NCI-H1417 (cell line): ENCODE data around the gene CDR2L.
"Not testable (repeated sequence)": the region's sequence is repeated elsewhere in the genome, so short reads cannot be mapped to it uniquely, and the experiment has no call there.

Experiments
- DNase-seq, 3 experiments: peaks; one replicate each; lab custom pipeline; 2025; lab: John Stamatoyannopoulos, UW

Gene CDR2L

DNA sequence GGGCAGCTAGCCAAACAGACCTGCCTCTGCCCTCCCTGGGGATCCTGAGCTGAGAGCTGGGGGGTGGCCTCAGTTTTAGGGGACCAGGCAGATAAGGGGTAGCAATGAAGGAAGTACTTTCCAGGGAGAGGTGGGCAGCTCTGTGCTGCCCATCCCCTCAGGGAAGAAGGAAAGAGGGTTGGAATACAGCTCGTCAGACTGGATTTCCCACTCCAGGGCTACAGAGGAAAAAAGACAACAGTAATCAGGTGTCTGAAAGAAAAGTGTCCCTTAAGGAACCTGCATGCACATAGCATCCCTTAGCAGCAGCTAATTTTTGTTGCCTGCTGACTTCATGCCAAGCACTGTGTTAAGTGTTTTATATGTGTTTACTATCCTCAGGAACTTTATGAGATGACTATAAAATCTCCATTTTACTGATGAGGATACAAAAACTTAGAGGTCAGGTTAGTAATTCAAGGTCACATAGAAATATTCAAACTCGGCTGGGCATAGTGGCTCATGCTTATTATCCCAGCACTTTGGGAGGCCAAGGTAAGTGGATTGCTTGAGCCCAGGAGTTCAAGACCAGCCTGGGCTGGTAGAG lies 21.8 kb downstream of the CDR2L start:
- DNase-seq, result peak in 1 of 3 experiments; percentile 3

DNA sequence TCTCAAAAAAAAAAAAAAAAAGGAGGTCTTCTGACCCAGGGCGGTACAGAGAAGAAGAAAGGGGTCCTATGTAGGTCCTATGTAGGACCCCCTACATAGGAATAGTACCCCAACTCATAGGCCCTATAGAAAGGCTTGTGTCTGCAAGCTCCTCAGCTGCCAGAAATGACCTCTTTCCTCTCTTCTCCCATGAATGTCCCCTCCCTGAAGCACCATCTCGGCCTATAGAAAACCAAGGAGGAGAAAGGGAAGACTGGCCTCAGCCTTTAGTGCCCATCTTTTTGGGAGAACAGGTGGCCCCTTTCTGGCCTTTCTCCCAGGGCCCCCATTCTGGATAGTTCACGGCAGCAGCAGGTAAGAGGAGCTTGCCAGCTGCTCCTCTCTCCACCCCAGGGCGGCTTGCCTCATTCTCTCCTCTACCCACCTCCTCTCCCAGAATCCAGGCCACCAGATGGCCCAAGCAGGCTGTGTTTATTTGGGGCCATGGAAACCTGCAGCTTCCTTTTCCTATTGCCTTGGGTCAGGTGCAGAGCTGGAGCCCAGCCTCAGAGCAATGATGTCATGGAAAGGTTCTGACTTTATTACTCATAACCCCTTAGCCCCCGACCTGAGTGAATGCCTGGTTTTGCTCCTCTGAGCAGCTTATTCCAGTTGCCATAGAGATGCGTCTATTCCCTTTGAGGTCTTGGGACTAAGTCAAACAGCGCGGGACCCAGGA lies 23.4 kb downstream of the CDR2L start:
- peak in 2 of 3 experiments; percentile 46 to 66 for DNase-seq

DNA sequence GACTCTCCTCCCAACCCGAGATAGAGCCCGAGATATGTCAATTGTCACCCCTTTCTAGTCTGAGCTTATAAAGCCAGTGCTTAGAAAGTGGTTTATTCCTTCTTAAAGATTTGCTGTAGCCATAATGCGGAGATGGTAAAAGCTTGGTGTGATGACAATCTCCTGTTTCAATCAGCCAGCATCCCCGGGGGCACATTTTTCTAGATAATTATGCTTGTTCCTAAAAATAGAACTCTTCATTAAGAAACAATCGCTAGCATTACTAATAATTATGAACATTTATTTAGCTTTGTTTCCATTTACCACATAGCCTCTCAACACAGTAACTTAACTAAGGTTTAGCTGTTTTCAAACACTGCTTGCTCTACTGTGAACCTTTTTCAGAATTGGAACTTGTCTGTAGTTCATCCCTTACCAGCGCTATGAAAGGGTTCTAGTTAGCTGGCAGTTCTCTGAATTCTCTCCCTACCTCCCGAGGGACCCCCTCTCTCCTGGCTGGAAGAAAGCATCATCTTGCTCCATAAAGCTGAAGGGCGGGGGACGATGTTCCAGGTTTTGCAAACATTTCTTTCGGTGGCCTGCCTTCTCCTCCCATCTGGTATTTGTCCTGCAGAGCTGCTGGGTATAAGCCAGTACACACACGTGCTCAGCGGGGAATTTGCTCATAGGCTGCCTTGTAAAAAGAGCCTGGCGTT lies 24.1 kb downstream of the CDR2L start:
- DNase-seq, result peak in 2 of 3 experiments; percentile 51 to 60

DNA sequence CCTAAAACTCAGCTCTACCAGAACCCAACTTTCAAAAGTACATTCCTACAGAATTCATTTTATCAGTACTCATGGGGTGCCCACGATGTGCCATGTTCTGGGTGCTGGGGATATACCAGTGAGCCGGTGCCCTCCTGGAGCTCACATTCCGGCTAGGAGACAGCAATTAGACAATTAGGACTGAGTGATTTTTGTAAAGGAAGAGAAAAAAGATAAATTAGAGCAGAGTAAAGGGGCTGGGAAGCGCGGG lies 24.6 kb downstream of the CDR2L start:
- DNase-seq, result no peak

DNA sequence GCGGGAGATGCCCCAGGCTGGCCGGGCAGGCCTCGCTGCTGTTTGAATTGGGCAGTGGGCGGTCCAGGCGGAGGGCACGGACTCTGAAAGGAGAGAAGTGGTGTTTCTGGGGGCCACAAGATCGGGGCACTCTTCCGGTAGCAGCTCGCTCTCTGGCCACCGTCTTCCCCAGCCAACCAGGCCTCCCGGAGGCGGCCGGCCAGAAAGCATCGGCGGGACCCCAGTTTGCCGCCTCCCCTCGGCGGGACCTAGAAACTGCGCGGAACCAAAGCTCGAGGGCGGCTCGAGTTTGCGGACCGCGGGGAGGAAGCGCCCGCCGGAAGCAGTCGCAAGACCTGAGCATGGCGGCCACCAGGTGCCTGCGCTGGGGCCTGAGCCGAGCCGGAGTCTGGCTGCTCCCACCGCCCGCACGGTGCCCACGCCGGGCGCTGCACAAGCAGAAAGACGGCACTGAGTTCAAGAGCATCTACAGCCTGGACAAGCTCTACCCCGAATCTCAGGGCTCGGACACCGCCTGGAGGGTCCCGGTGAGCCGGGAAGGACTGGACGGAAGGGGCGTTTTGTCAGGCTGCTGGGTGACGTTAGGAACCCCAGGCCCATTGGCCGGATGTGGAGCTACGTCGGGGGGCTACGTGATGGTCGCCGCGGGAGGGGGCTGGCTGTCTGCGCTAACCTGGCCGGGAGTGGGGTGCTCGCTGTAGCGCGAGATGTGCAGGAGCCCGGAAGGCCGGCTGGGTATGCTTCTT lies 25.1 kb downstream of the CDR2L start, which contains the start of gene MRPL58:
MRPL58 (plus strand) TSS at position 325 of the 746 bp plus-strand sequence; CDS start at position 342, 17 bp downstream.
- DNase-seq, result peak; percentile 77 to 88 (median 86)

DNA sequence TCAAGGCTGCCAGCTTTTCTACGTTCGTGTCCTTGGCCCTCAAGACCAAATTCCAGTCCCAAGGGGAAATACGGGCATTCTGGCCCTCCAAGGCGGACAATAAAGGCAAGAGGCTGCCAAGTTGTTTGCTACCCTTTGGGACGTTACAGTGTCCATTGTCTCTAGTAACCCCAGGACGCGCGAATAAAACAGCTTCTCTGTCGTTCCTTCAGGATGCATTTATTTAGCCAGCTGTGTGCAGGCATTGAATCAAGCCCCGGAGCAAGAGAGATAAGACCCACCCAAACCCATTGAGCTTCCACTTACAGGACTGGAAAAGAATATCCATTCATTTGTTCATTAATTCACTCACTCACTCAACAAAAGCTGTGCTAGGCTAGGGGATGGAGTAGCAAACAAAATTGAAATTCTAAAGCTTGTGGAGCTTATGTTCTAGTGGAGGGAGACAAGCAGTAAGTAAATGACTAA lies 25.7 kb downstream of the CDR2L start:
- DNase-seq, result no peak

DNA sequence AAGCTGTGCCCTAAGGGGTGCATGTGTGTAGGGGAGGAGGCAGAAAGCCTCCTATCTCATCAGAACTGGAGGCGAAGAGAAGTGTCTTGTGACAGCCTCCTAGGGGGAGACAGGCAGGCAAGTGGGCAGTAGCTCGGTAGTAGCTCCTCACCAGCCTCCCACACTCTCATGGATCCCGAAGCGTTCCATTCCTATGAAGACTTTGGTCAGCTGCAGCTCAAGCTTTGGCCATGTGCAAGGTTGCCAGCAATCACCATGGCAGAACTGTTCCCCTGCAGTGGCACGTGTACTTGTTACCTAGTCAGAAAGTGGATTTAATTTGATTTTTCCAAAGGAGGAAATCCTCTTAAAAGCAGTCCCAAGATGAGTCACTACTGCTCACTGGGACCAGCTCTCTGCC lies 31.7 kb downstream of the CDR2L start:
- no peak for DNase-seq

DNA sequence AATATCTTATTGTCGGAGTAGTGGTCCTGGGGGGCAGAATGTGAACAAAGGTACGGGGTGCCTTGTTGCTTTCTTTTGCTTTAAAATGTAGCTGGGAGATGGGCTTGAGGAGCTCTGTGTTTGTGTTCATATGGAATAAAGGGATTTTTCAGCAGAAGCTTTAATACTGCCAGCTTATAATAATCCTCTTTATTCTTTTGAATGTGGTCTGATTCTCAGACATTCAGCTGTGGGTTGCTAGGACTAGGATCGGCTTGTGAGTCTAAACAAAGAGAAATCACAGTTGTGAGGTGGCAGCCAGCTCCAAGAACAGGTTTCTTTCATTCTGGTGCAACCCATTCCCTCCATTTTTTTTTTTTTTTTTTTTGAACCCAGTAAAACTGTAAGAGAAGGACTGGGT lies 32.3 kb downstream of the CDR2L start:
- no peak for DNase-seq

DNA sequence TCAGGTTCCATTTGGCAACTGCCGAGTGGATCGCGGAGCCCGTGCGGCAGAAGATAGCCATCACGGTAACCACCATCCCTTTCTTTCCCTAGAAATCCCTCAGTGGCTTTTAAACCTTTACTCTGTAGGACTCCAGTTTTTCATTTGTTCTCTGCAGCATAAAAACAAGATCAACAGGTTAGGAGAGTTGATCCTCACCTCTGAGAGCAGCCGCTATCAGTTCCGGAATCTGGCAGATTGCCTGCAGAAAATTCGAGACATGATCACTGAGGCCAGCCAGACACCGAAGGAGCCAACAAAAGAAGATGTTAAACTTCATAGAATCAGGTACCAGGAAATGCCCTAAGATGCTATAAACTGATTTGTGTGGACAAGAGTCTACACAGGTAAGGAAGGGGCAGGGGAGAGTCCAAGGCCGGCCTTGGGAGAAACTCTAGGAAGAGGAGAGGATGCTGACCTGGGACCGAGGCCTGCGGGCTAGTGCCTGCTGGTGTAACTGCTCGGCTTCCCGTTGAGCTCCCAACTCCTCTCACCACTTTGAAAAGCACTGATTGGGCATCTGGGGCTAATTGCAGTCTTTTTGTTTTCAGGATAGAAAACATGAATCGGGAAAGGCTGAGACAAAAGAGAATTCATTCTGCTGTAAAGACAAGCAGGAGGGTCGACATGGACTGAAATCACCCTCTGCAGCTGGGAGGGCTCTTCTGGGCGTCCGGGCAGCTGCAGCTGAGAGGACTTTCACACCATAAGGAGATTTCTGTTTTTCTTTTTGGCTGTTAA lies 33.1 kb downstream of the CDR2L start:
- no peak for DNase-seq

DNA sequence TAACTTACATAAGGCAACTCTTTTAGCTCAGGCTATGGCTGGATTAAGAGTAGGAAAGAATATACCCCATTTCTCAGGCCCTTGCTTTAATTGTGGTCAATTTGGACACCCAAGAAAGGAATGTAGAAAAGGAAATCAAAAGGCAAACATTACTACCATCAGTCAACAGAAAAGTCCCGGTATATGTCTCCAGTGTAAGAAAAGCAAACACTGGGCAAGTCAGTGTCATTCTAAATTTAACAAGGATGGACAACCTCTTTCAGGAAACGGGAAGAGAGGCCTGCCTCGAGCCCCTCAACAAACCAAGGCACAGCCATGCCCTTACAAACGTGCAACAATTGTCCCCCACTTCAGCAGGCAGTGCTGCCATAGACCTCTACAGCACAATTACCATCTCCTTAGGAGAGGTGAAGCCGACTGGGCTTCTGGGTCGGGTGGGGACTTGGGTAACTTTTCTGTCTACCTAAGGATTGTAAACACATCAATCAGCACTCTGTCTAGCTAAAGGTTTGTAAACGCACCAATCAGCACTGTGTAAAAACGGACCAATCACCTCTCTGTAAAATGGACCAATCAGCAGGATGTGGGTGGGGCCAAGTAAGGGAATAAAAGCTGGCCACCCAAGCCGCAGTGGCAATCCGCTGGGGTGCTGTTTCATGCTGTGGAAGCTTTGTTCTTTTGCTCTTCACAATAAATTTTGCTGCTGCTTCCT lies 37.4 kb downstream of the CDR2L start:
- no peak for DNase-seq

DNA sequence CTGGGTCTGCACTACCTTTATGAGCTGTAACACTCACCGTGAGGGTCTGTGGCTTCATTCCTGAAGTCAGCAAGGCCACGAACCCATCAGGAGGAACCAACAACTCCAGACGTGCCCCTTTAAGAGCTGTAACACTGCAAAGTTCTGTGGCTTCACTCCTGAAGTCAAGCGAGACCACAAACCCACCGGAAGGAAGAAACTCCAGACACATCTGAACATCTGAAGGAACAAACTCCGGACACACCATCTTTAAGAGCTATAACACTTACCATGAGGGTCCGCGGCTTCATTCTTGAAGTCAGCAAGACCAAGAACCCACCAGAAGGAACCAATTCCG lies 37.9 kb downstream of the CDR2L start:
- DNase-seq, result not testable (repeated sequence)

DNA sequence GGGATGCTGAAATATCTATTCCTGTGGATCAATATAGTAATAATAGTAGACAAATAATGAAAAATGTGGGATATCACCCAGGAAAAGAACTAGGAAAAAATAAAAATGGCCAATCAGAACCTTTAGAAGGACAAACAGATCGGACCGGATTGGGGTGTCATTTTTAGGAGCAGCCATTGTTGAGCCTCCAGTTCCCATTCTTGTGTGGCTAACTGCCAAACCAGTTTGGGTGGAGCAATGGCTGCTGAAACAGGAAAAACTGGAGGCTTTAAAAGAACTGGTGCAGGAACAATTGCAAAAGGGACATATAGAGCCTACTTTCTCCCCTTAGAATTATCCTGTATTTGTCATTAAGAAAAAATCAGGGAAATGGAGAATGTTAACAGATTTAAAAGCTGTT lies 39.2 kb downstream of the CDR2L start:
- DNase-seq, result not testable (repeated sequence)

DNA sequence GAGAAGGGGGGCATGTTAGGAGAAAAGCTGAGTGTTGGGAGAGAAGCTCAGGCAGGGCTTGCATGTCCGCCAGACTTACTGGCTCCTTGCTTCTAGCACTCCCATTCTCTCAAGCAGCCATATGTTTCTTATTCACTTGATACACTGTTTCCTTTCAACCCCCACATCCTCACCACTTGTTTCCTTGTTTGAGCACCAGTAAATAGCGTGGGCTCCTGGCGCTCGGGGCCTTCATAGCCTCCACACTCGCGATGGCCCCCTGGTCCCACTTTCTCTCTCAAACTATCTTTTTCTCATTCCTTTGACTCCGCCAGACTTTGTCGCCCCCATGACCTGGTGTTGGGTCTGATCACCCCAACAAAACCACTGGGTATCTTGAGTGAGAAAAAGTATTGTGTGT lies 42.7 kb downstream of the CDR2L start:
- DNase-seq, result no peak

DNA sequence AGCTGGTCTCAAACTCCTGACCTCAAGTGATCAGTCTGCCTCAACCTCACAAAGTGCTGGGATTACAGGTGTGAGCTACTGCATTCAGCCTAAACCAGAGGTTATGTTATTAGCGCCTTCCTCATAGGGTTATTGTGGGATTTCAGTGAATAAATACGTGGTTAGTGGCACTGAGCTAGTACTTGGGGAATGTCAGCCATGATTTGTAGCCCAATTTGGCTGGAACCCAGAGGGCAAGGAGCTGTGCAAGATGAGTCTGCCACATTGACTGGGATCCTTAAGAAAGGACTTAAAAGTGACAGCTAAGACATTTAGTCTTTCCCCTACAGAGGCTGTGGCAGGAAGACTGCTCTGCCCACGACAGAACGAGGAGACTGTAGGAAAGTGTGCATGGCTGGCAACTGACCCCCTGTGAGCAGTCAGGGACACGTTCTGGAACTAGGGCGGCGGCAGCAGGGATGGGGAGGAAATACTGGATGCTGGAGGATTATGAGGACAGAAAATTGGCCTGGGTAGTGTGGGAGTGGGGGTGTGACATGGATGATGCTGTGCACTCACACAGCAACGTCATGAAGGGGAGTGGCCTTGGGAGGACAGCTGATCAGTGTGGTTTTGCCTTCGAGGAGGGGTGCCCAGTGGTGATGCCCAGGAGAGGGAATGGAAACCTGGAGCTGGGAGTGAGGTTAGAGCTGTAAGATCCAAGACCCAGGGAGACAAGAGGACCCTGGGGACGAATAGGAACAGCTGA lies 44.7 kb downstream of the CDR2L start:
- peak; percentile 57 to 82 (median 59) for DNase-seq

DNA sequence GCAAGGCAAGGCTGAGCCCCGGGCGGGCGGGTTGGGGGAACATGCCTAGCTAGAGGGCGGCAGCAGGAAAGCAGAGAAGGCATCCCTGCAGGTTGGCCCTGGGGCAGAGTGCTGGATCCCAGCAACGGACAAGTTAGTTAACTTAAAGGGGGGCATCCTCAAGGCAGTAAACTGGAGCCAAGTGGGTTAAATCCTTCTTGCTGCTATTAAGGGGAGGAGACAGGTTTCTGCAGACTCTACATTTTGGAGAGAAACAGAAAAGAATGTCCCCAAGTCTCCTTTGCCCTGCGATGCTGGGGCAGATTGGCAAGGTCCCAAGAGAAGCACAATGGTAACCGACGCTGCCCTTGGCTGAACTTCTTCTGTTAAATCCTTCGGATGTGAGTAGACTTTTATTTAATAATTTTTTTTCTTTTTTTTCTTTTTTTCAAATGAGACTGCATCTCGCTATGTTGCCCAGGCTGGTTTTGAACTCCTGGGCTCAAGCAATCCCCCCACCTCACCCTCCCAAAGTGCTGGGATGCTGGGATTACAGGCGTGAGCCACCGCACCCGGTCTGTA lies 45.4 kb downstream of the CDR2L start:
- peak in 2 of 3 experiments; percentile 37 to 64 for DNase-seq

DNA sequence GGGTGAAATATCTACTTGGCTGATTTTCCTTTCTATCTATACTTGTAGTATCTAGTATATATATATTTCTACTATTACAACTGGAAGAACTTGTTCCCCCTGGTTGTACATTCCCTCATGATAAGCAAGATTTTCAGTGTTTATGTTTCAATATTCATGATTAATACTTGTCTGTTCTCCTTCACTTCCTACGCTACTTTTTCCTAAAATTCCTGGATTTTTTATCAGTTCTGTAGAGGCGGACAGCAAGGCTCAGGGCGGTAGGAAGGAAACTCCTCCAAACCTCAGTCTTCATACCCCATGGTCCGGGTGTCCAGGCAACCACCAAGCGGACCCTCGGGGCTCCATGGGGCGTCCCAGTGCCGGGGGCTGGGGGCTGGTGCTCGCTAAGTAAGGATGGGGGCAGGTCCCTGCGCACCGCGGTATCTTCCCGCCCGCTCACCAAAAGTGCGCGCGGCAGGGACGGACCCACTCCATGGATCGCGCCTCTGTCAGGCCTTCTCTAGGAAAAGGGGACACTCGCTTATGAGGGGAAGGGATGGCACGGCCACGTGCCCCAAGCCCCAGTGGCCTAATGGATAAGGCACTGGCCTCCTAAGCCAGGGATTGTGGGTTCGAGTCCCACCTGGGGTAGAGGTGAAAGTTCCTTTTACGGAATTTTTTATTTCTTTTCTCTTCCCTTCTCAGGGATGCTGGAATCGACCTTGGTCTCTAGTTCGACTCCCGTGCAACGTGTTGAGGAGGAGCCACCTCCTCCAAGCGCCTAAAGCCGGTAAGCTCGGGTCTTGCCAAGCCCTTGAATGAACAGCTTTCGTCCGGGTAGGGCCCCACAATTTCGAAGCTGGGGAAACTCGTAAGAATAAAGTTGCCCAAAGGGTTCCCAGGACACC lies 46.2 kb downstream of the CDR2L start:
- peak; percentile 92 to 98 (median 94) for DNase-seq

DNA sequence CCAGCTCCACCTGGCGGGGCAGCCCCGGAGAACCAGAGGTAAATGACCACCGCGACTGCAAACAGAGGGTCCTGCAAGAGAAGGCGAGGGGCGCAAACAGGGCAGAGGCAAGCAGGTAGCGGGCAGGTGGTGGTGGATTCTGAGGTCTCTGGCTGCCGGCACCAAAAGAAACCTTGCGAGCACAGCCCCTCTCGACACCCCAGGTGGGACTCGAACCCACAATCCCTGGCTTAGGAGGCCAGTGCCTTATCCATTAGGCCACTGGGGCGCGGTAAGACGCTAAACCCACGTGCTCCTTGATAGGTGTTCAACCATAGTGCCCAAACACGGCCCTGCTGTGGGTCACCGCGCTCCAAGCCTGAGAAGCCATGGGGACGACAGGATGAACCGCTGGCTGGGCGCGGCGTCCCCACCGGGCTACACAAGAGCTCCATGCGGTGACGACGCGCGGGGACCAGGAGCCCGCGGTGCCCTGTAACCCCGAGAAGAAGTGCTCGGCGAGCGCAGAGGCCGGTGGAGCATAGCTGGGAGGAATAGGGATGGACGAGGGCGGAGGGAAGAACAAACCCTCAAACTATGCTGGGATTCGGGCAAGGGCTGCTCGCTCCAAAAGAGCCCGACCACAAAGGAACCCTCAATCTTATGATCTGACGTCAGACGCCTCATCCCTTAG lies 46.9 kb downstream of the CDR2L start:
- peak; percentile 92 to 97 (median 92) for DNase-seq

DNA sequence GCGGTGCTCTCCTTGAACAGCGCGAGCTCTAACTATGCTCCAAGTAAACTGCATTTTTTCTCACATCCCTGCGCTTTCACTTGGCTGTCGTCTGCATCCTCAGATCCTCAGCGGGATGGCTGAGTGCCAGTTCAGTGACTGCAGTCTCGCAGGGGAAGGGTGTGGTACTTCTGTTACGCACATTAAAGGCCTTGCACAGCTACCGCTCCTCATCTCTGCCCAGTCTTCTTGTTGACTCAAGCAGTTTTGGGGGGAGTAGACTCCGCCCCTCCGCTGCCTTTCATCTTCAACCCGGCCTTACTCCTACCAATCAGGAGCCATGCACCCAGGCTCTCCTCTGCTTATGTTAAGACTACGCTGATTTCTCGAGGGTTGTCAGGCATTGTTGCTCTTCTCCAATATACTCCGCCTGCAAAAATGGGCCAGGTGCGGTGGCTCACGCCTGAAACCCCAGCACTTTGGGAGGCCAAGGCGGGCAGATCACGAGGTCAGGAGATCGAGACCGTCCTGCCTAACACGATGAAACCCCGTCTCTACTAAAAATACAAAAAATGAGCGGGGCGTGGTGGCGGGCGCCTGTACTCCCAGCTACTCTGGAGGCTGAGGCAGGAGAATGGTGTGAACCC lies 49.3 kb downstream of the CDR2L start:
- DNase-seq, result peak; percentile 20 to 78 (median 69)
